ENCODE data around the gene SCGB1A1. TPM values are rescaled to one million over a fixed set of nuclear protein-coding genes. Genes with fewer than 3 reads are reported as not detected.

SCGB1A1 gene
- total and polyA plus RNA-seq, 7 donors: 11.4 TPM; not detected in 6

DNA sequence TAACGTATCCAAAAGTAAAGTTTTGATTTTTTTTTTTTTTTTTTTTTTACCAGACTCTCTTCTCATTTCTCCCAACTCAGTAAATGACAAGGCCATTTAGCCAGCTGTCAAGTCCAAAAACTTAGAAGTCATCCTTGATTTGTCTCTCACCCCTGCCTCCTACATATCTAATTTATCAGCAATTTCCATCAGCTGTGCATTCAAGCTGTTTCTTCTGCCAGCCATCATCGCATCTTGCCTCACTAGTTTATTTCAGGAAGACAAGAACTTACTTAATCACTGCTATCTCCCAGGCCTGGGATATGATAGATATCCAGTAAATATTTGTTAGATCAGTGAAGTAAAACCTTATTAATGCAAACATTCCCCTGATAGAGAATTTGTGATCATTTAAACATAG lies 47.6 kb downstream of the SCGB1A1 start:
- intact Hi-C loops (cut with DNase I): no loop called here
- Histone ChIP-seq H3K36me3 (no peaks in the 10 kb centered on the region), H3K9me3 (no peaks in the 10 kb centered on the region), H3K27ac (peak overlapping the region in 3 of 4 donors; percentile 13 to 43 (median 25)), H3K4me3 (no peak overlapping the region), H3K4me1 (peaks cover 0 to 51% (median 41%) of the 10 kb centered on the region in 4 donors), H3K27me3 (no peaks in the 10 kb centered on the region)
- DNase-seq: no peak
- TF ChIP-seq POLR2AphosphoS5 (IDR thresholded peaks at IDR 0.05): no peak
- TF ChIP-seq, protein P1, sequence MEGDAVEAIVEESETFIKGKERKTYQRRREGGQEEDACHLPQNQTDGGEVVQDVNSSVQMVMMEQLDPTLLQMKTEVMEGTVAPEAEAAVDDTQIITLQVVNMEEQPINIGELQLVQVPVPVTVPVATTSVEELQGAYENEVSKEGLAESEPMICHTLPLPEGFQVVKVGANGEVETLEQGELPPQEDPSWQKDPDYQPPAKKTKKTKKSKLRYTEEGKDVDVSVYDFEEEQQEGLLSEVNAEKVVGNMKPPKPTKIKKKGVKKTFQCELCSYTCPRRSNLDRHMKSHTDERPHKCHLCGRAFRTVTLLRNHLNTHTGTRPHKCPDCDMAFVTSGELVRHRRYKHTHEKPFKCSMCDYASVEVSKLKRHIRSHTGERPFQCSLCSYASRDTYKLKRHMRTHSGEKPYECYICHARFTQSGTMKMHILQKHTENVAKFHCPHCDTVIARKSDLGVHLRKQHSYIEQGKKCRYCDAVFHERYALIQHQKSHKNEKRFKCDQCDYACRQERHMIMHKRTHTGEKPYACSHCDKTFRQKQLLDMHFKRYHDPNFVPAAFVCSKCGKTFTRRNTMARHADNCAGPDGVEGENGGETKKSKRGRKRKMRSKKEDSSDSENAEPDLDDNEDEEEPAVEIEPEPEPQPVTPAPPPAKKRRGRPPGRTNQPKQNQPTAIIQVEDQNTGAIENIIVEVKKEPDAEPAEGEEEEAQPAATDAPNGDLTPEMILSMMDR (IDR thresholded peaks at IDR 0.05): no peak
- no peak for TF ChIP-seq EP300 (IDR thresholded peaks at IDR 0.05)
- no peak for TF ChIP-seq POLR2A (IDR thresholded peaks at IDR 0.05)
- WGBS, 2 donors: 93 to 94% methylated on average over 2 of the region's 2 CpGs

DNA sequence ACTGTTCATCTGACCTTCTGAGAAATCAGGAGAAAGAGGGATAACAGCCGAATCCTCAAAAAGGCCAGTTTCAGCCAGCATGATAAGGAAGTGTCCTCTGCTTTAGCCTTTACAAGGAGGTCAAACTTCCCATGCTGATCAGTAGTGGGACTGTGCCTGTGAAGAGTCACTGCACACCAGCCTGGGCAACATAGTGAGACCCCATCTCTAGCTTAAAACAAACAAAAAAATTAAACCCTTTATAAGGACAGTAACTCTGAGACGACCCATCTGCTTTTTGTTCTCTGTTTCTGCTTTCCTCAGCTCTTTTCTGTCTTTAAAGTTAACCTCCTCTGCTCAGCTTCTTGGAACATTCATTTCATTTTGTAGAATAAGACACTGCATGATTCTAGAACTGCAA lies 49.7 kb downstream of the SCGB1A1 start:
- no peak overlapping the region for H3K4me3 ChIP-seq
- H3K4me1 ChIP-seq: peaks cover 0 to 47% (median 35%) of the 10 kb centered on the region in 4 donors
- H3K9me3 ChIP-seq: no peaks in the 10 kb centered on the region
- TF ChIP-seq POLR2A (IDR thresholded peaks at IDR 0.05) (no peak), POLR2AphosphoS5 (IDR thresholded peaks at IDR 0.05) (no peak), EP300 (IDR thresholded peaks at IDR 0.05) (no peak)
- TF ChIP-seq, protein P1 (IDR thresholded peaks at IDR 0.05): no peak
- H3K27me3 ChIP-seq: no peaks in the 10 kb centered on the region
- no peaks in the 10 kb centered on the region for H3K36me3 ChIP-seq
- DNase-seq: no peak
- intact Hi-C loops (cut with DNase I): no loop called here
- 84 to 88% methylated on average over 2 of the region's 2 CpGs for WGBS, 2 donors
- peak overlapping the region in 3 of 4 donors; percentile 13 to 44 (median 42) for H3K27ac ChIP-seq

DNA sequence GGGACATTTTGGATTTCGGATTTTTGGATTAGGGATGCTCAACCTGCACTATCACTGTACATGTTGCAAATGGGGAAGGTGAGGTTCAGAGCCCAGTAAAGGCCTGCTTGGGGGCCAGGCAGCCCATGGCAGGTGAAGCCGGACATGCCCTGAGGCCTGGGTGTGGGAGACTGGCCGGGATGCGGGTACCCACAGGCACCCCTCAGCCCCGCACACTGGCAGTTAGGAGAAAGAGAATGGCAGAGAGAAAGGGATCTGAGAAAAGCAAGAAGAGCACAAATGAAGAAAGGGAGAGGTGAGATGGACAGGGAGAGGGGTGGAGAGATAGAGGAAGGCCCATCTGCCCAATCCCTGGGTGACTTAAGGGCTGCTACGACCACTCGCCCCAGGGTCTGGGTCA lies 52.8 kb downstream of the SCGB1A1 start:
- Histone ChIP-seq H3K4me3 (no peak overlapping the region), H3K36me3 (no peaks in the 10 kb centered on the region), H3K4me1 (peaks cover 0 to 44% (median 30%) of the 10 kb centered on the region in 4 donors), H3K27ac (peak overlapping the region; percentile 65 to 90 (median 85)), H3K9me3 (no peaks in the 10 kb centered on the region), H3K27me3 (no peaks in the 10 kb centered on the region)
- WGBS, 2 donors: 97% methylated on average over 7 of the region's 7 CpGs
- TF ChIP-seq POLR2AphosphoS5 (IDR thresholded peaks at IDR 0.05) (no peak), POLR2A (IDR thresholded peaks at IDR 0.05) (no peak), EP300 (IDR thresholded peaks at IDR 0.05) (no peak)
- TF ChIP-seq, protein P1 (IDR thresholded peaks at IDR 0.05): no peak
- intact Hi-C loops (cut with DNase I): loop anchor here (1.0 to 5.0 kb wide), 2 partner anchors 26 to 39 kb away; no protein-coding TSS in a partner anchor
- no peak for DNase-seq

DNA sequence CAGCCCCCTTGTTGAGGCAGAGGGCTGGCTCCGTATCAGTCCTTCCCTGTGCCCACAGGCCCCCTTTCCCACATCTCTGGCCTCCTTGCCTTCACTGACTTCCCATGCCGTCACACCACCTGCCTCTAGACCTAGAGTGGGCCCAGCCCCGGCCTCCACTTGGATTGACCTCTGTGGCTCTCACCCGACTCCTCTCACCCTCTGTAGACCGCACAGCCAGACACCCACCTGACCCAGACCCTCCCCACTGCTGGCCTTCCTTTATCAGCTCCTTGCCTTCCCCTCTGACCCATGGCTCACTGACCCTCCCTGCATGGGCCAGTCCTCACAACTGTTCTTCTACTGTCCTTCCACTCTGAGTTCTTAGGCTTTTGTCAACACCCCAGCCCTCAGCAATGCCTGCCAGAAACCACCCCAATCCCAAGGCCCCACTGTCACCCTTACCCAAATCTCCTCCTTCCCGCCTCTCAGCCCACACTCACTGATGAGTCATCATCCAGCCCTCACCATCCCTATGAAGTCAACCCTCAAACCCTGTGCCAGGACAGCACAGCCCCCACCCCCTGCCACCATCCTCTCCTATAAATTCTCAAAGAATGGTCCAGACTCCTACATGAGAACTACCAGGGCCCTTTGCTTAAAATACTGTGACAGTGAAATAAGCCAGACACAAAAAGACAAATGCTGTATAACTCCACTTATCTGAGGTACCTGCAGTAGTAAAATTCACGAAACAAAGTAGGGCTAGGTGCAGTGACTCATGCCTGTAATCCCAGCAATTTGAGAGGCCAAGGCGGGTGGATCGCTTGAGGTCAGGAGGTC lies 53.4 kb downstream of the SCGB1A1 start:
- peak overlapping the region; percentile 65 to 90 (median 85) for H3K27ac ChIP-seq
- no peak overlapping the region for H3K4me3 ChIP-seq
- intact Hi-C loops (cut with DNase I): loop anchor here (1.0 to 5.0 kb wide), 2 partner anchors 27 to 40 kb away; no protein-coding TSS in a partner anchor
- H3K9me3 ChIP-seq: no peaks in the 10 kb centered on the region
- H3K27me3 ChIP-seq: no peaks in the 10 kb centered on the region
- WGBS, 2 donors: 74 to 79% methylated on average over 9 of the region's 9 CpGs
- TF ChIP-seq POLR2AphosphoS5 (IDR thresholded peaks at IDR 0.05) (peak; percentile 99 to 100 (median 100)), EP300 (IDR thresholded peaks at IDR 0.05) (peak; percentile 92 to 98 (median 97)), POLR2A (IDR thresholded peaks at IDR 0.05) (no peak)
- TF ChIP-seq, protein P1 (IDR thresholded peaks at IDR 0.05): no peak
- DNase-seq: peak; percentile 96
- no peaks in the 10 kb centered on the region for H3K36me3 ChIP-seq
- H3K4me1 ChIP-seq: peaks cover 0 to 37% (median 26%) of the 10 kb centered on the region in 4 donors

Other genes starting within 250 kb of the SCGB1A1 start
- not detected for gene SCGB1D1, start 228.8 kb upstream of the SCGB1A1 start, total RNA-seq
- gene SCGB1D1, start 228.8 kb upstream of the SCGB1A1 start, polyA plus RNA-seq: not detected
- gene SCGB2A1, start 210.4 kb upstream of the SCGB1A1 start, total RNA-seq: not detected
- gene SCGB2A1, start 210.4 kb upstream of the SCGB1A1 start, polyA plus RNA-seq: 10 to 100 TPM in 1 of 3 donors, 1 to 10 TPM in 2; 3.6 to 35.4 (median 9.9) TPM
- gene SCGB1D2, start 176.8 kb upstream of the SCGB1A1 start, total RNA-seq: not detected
- gene SCGB1D2, start 176.8 kb upstream of the SCGB1A1 start, polyA plus RNA-seq: not detected
- not detected for gene SCGB2A2, start 148.9 kb upstream of the SCGB1A1 start, total RNA-seq
- not detected for gene SCGB2A2, start 148.9 kb upstream of the SCGB1A1 start, polyA plus RNA-seq
- gene SCGB1D4, start 120.0 kb upstream of the SCGB1A1 start, total RNA-seq: not detected
- not detected for gene SCGB1D4, start 120.0 kb upstream of the SCGB1A1 start, polyA plus RNA-seq
- 10 to 100 TPM in 2 of 4 donors, 1 to 10 TPM in 2; 4.8 to 26.0 (median 9.5) TPM for gene ASRGL1, start 81.6 kb upstream of the SCGB1A1 start, total RNA-seq
- gene ASRGL1, start 81.6 kb upstream of the SCGB1A1 start, polyA plus RNA-seq: 10 to 100 TPM; 22.0 to 35.2 (median 22.8) TPM
- 1,000 to 10,000 TPM in 2 of 4 donors, 100 to 1,000 TPM in 2; 751 to 1,294 (median 1,065) TPM for gene AHNAK, start 127.8 kb downstream of the SCGB1A1 start, total RNA-seq
- gene AHNAK, start 127.8 kb downstream of the SCGB1A1 start, polyA plus RNA-seq: 100 to 1,000 TPM in 1 of 3 donors, 10 to 100 TPM in 2; 82.3 to 141 (median 85.5) TPM
- 1,000 to 10,000 TPM; 1,344 to 1,788 (median 1,576) TPM for gene EEF1G, start 154.9 kb downstream of the SCGB1A1 start, total RNA-seq
- 1,000 to 10,000 TPM; 1,418 to 2,108 (median 1,957) TPM for gene EEF1G, start 154.9 kb downstream of the SCGB1A1 start, polyA plus RNA-seq
- gene TUT1, start 172.5 kb downstream of the SCGB1A1 start, total RNA-seq: 1 to 10 TPM; 5.4 to 7.1 (median 6.2) TPM
- 10 to 100 TPM in 1 of 3 donors, 1 to 10 TPM in 2; 5.3 to 16.8 (median 6.0) TPM for gene TUT1, start 172.5 kb downstream of the SCGB1A1 start, polyA plus RNA-seq
- gene MTA2, start 182.8 kb downstream of the SCGB1A1 start, total RNA-seq: 10 to 100 TPM; 50.1 to 62.2 (median 58.1) TPM
- 10 to 100 TPM; 28.8 to 86.3 (median 36.1) TPM for gene MTA2, start 182.8 kb downstream of the SCGB1A1 start, polyA plus RNA-seq
- 10 to 100 TPM; 19.6 to 39.5 (median 30.2) TPM for gene EML3, start 193.7 kb downstream of the SCGB1A1 start, total RNA-seq
- 10 to 100 TPM; 10.6 to 50.7 (median 16.2) TPM for gene EML3, start 193.7 kb downstream of the SCGB1A1 start, polyA plus RNA-seq
- 10 to 100 TPM in 2 of 4 donors, 1 to 10 TPM in 2; 5.3 to 13.8 (median 10.1) TPM for gene ROM1, start 194.2 kb downstream of the SCGB1A1 start, total RNA-seq
- 10 to 100 TPM in 1 of 3 donors, 1 to 10 TPM in 2; 3.0 to 14.2 (median 3.2) TPM for gene ROM1, start 194.2 kb downstream of the SCGB1A1 start, polyA plus RNA-seq
- 10 to 100 TPM; 11.1 to 26.3 (median 16.8) TPM for gene B3GAT3, start 203.0 kb downstream of the SCGB1A1 start, total RNA-seq
- 10 to 100 TPM in 2 of 3 donors, 1 to 10 TPM in 1; 9.7 to 47.5 (median 11.4) TPM for gene B3GAT3, start 203.0 kb downstream of the SCGB1A1 start, polyA plus RNA-seq
- gene GANAB, start 227.6 kb downstream of the SCGB1A1 start, total RNA-seq: 100 to 1,000 TPM in 1 of 4 donors, 10 to 100 TPM in 3; 67.4 to 111 (median 77.9) TPM
- gene GANAB, start 227.6 kb downstream of the SCGB1A1 start, polyA plus RNA-seq: 100 to 1,000 TPM in 1 of 3 donors, 10 to 100 TPM in 2; 12.6 to 163 (median 37.9) TPM
- gene INTS5, start 234.3 kb downstream of the SCGB1A1 start, total RNA-seq: 10 to 100 TPM; 11.2 to 13.2 (median 12.1) TPM
- 10 to 100 TPM in 1 of 3 donors, 1 to 10 TPM in 2; 7.8 to 14.8 (median 8.8) TPM for gene INTS5, start 234.3 kb downstream of the SCGB1A1 start, polyA plus RNA-seq
- 10 to 100 TPM; 24.6 to 47.4 (median 26.9) TPM for gene C11orf98, start 246.2 kb downstream of the SCGB1A1 start, total RNA-seq
- gene C11orf98, start 246.2 kb downstream of the SCGB1A1 start, polyA plus RNA-seq: 100 to 1,000 TPM; 166 to 183 (median 176) TPM
- 1 to 10 TPM; 2.9 to 6.1 (median 4.0) TPM for gene CSKMT, start 246.3 kb downstream of the SCGB1A1 start, total RNA-seq
- 10 to 100 TPM in 1 of 3 donors, 1 to 10 TPM in 2; 1.2 to 19.4 (median 4.9) TPM for gene CSKMT, start 246.3 kb downstream of the SCGB1A1 start, polyA plus RNA-seq

Data from sigmoid colon (tissue), 7 donors.